K562 treated with DMSO at 1 percent for 12 hours (cell line): ENCODE results near the gene UACA. TPM values are rescaled to one million over a fixed set of nuclear protein-coding genes. Genes with fewer than 3 reads are reported as not detected.

Source experiments
- total RNA-seq: library from RNA; unstranded; fragments of 300-600 nt; gene quantifications from 2 replicates; pipeline ENCODE4 v1.2.3, GENCODE V29; 2022; ENCODE audit not compliant: insufficient read depth

The UACA gene, protein sequence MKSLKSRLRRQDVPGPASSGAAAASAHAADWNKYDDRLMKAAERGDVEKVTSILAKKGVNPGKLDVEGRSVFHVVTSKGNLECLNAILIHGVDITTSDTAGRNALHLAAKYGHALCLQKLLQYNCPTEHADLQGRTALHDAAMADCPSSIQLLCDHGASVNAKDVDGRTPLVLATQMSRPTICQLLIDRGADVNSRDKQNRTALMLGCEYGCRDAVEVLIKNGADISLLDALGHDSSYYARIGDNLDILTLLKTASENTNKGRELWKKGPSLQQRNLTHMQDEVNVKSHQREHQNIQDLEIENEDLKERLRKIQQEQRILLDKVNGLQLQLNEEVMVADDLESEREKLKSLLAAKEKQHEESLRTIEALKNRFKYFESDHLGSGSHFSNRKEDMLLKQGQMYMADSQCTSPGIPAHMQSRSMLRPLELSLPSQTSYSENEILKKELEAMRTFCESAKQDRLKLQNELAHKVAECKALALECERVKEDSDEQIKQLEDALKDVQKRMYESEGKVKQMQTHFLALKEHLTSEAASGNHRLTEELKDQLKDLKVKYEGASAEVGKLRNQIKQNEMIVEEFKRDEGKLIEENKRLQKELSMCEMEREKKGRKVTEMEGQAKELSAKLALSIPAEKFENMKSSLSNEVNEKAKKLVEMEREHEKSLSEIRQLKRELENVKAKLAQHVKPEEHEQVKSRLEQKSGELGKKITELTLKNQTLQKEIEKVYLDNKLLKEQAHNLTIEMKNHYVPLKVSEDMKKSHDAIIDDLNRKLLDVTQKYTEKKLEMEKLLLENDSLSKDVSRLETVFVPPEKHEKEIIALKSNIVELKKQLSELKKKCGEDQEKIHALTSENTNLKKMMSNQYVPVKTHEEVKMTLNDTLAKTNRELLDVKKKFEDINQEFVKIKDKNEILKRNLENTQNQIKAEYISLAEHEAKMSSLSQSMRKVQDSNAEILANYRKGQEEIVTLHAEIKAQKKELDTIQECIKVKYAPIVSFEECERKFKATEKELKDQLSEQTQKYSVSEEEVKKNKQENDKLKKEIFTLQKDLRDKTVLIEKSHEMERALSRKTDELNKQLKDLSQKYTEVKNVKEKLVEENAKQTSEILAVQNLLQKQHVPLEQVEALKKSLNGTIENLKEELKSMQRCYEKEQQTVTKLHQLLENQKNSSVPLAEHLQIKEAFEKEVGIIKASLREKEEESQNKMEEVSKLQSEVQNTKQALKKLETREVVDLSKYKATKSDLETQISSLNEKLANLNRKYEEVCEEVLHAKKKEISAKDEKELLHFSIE (N-terminal part only)
- 0.07 and 0.10 TPM in 2 replicates for total RNA-seq

DNA sequence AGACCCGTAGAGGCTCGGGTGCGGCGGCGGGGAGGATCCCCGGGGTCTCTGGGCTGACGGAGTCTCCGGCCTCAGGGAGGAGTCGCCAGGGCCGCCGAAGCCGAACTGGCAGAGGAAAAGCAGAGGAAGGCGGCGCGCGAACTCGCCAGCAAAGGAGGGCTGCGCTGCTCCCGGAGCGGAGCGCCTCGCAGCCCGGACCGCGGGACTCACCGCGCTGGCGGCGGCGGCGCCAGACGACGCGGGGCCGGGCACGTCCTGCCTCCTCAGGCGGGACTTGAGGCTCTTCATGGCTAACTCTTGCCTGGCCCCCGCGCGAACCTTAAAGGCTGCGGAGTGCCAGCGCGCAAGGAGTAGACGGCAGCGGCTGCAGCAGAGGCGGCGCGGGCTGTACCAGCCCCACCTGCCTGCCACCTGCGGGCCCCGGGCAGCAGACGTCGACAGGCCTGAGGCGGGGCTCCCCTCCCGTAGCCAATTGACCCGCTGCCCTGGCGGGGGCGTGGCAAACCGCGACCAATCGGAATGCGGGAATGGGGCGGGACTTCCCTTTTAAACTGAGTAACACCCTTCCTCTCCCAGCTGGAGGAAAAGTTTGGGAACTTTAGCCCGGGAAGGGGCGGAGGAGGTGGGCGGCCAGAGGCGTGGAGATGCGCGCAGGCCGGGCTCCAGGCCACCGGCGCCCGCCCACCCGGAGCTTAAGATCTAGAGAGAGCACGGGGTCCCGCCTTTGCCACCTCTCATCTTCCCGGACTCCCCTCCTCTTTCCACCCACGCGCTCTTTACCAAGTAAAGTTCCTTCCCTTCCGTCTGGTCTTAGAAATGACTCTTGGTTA lies at the start of gene UACA:
TSS of gene UACA (minus strand) at position 439 of the 830 bp plus-strand sequence. CDS start at position 288, 151 bp downstream.

Other genes starting within 250 kb of the UACA start
- gene LARP6, start 90.6 kb upstream of the UACA start, total RNA-seq = 1.3 TPM in 1 of 2 replicates, not detected in the other
- 2.3 TPM in 1 of 2 replicates, not detected in the other for gene THAP10, start 128.9 kb upstream of the UACA start, total RNA-seq
- gene LRRC49, start 129.3 kb upstream of the UACA start, total RNA-seq = not detected in 2 replicates